DND-41 (cell line): ENCODE data around the gene RAB11FIP5.

Source experiments
- ATAC-seq: fragments of 200-7000 bp; cut with Tn5 transposase; 3 replicates; pipeline ENCODE4 v1.9.1; 2021; ENCODE audit warnings: low read depth; ENCODE audit not compliant: insufficient read depth
- DNase-seq: peaks from one replicate; pipeline ENCODE4 v3.0.0-alpha.2; 2020
- H2AFZ ChIP-seq: 2 replicates; pipeline ENCODE4 v1.6.0; 2012; ENCODE audit warnings: low read depth, low read length
- H3K27ac ChIP-seq: 2 replicates; pipeline ENCODE4 v1.5.1; 2012; ENCODE audit warnings: low read length, inconsistent platforms
- H3K27me3 ChIP-seq: fragments of 200-600 bp; sonication (generic); 2 replicates; pipeline ENCODE4 v1.6.0; 2012; ENCODE audit warnings: low read length, mild to moderate bottlenecking, inconsistent platforms; ENCODE audit not compliant: insufficient read depth, poor library complexity
- H3K36me3 ChIP-seq: 2 replicates; pipeline ENCODE4 v1.5.1; 2012; ENCODE audit warnings: low read length, inconsistent platforms; ENCODE audit not compliant: insufficient read depth
- H3K4me1 ChIP-seq: 2 replicates; pipeline ENCODE4 v1.5.1; 2012; ENCODE audit warnings: mild to moderate bottlenecking, low read length; ENCODE audit not compliant: insufficient read depth
- H3K4me2 ChIP-seq: 2 replicates; pipeline ENCODE4 v1.6.0; 2012; ENCODE audit warnings: mild to moderate bottlenecking, moderate library complexity, low read length, inconsistent platforms; ENCODE audit not compliant: insufficient read depth
- H3K4me3 ChIP-seq, 2 experiments: fragments of 200-600 bp in 1 of 2; shearing (Covaris generic) in 1 of 2; 2 replicates each; pipeline ENCODE4 v1.5.1; 2012 to 2016; ENCODE audit warnings: inconsistent platforms in 2 of 2, low read length in 2 of 2, mild to moderate bottlenecking in 2 of 2, low read depth in 1 of 2, moderate library complexity in 1 of 2
- H3K79me2 ChIP-seq: 2 replicates; pipeline ENCODE4 v1.6.0; 2012; ENCODE audit warnings: low read length, inconsistent platforms; ENCODE audit not compliant: insufficient read depth
- H3K9ac ChIP-seq: 2 replicates; pipeline ENCODE4 v1.6.0; 2012; ENCODE audit warnings: low read depth, mild to moderate bottlenecking, inconsistent platforms, low read length, moderate library complexity
- H3K9me3 ChIP-seq: 2 replicates; pipeline ENCODE4 v1.5.1; 2012; ENCODE audit warnings: low read length, moderate library complexity, mild to moderate bottlenecking, inconsistent platforms; ENCODE audit not compliant: insufficient read depth, severe bottlenecking
- H4K20me1 ChIP-seq: 2 replicates; pipeline ENCODE4 v1.6.0; 2012; ENCODE audit warnings: low read length; ENCODE audit not compliant: insufficient read depth
- CTCF ChIP-seq: IDR thresholded peaks from 2 replicates; pipeline ENCODE4 v1.5.1; 2012; ENCODE audit warnings: borderline replicate concordance, low read length, moderate library complexity, mild to moderate bottlenecking; ENCODE audit not compliant: poor library complexity, severe bottlenecking; ENCODE audit errors: extremely low read depth
- EZH2 ChIP-seq: IDR thresholded peaks from 3 replicates; pipeline ENCODE4 v1.6.1; 2012; ENCODE audit warnings: borderline replicate concordance, low read depth, mild to moderate bottlenecking, moderate library complexity, low read length, inconsistent platforms; ENCODE audit not compliant: severe bottlenecking

The RAB11FIP5 gene

GRCh38 chr2:73111073-73112025 is 1.4 kb downstream of the RAB11FIP5 start:
- Histone ChIP-seq H3K27me3 (peaks cover 5% of the 10 kb centered on the region), H3K9ac (no peak overlapping the region), H3K27ac (no peak overlapping the region), H3K4me1 (no peaks in the 10 kb centered on the region), H4K20me1 (no peaks in the 10 kb centered on the region; the same call in 1 of the 2 replicates), H3K4me2 (no peak overlapping the region), H2AFZ (no peak overlapping the region), H3K79me2 (no peaks in the 10 kb centered on the region), H3K9me3 (no peaks in the 10 kb centered on the region), H3K4me3 (no peak overlapping the region), H3K36me3 (no peaks in the 10 kb centered on the region)
- TF ChIP-seq CTCF, result no peak
- TF ChIP-seq EZH2, result no peak
- ATAC-seq (no peak), DNase-seq (no peak)

DNA sequence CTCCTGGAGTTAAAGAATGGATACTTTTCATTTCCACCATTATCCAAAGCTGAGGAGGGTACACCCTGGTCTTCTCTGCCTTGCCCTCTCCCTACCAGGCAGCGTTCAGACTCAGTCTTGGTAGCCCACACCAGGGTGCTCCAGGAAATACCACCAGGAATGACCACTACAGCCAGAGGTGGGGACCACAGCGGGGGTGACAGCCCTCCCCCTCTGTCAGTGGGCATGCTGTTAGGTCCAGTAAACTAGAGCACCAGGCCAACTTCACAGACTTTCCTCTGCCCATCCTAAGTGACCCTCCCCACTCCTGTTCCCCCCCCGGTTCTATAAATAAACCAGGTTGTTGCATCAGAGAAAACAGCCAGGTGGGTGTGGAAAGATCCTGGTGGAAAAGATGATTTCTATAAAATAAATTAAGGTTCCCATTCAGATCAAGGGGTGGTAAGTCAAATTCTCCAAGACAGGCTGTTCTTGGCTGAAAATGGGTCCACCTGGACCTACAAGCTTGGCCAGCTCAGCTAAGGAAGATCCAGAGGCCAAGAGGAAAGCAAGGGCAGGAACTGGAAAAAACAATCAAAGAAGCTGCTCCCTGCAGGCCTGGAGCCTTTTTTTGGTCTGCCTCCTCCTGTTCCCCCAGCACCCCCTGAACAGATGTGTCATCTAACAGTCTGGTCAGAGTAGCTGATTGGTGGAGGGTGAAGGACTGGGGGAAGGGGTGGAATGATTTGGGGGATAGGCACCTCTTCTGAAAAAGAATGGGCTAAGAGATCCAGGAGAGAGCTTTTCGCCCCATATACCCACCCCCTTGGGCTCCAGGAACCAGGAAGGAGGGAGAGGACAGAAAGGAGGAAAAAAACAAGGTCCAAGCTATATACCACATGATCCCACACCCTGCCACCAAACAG is 2.3 kb downstream of the RAB11FIP5 start:
- Histone ChIP-seq H3K9ac (no peak overlapping the region), H3K4me3 (no peak overlapping the region)

GRCh38 chr2:73109431-73110167 is 3.1 kb downstream of the RAB11FIP5 start:
- Histone ChIP-seq H3K4me3 (no peak overlapping the region), H3K9ac (no peak overlapping the region), H4K20me1 (no peaks in the 10 kb centered on the region; the same call in 1 of the 2 replicates), H2AFZ (no peak overlapping the region), H3K9me3 (no peaks in the 10 kb centered on the region), H3K79me2 (no peaks in the 10 kb centered on the region), H3K4me1 (no peaks in the 10 kb centered on the region), H3K27me3 (peaks cover 5% of the 10 kb centered on the region), H3K27ac (no peak overlapping the region), H3K4me2 (no peak overlapping the region), H3K36me3 (no peaks in the 10 kb centered on the region)
- ATAC-seq (no peak), DNase-seq (no peak)
- TF ChIP-seq CTCF (no peak), EZH2 (no peak)

More for the DNA sequence above, 2.3 kb downstream of the RAB11FIP5 start:
- H3K36me3 ChIP-seq, result no peaks in the 10 kb centered on the region
- no peaks in the 10 kb centered on the region for H3K79me2 ChIP-seq
- H3K27ac ChIP-seq, result no peak overlapping the region
- no peak for TF ChIP-seq CTCF
- no peak for TF ChIP-seq EZH2
- H3K4me1 ChIP-seq, result no peaks in the 10 kb centered on the region
- H3K4me2 ChIP-seq, result no peak overlapping the region
- no peak overlapping the region for H2AFZ ChIP-seq
- H3K9me3 ChIP-seq, result no peaks in the 10 kb centered on the region
- H4K20me1 ChIP-seq, result no peaks in the 10 kb centered on the region; the same call in 1 of the 2 replicates
- no peak for ATAC-seq
- no peak for DNase-seq
- H3K27me3 ChIP-seq, result peaks cover 5% of the 10 kb centered on the region
